HCT116 (cell line): ENCODE measurements around the gene LRRC4. TPM values are rescaled to one million over a fixed set of nuclear protein-coding genes. Genes with fewer than 3 reads are reported as not detected.

Source experiments
- ATAC-seq: fragments of 200-7000 bp; cut with Tn5 transposase; 2 replicates; pipeline ENCODE4 v1.9.1; 2020; ENCODE audit warnings: mild to moderate bottlenecking, moderate library complexity
- BruUV-seq: library from RNA; stranded (reverse); fragments of 400-500 nt; replicated peaks from 2 replicates; lab custom pipeline; 2021; lab: Mats Ljungman, UMichigan
- CTCF ChIA-PET: fragments of 300-600 bp; sonication (Branson Sonifier 250); formaldehyde crosslinking; loops from one replicate; lab custom pipeline; 2021; ENCODE audit warnings: antibody characterized with exemption; lab: Charles Lee
- POLR2A ChIA-PET: fragments of 300-600, 350-600 bp; sonication (Branson Sonifier 250); formaldehyde crosslinking; loops from one replicate; lab custom pipeline; 2021; ENCODE audit warnings: antibody characterized with exemption; lab: Charles Lee
- RAD21 ChIA-PET, 2 experiments: fragments of 300-600 bp; sonication (Branson Sonifier 250); formaldehyde crosslinking; loops; one replicate each; lab custom pipeline; 2023; ENCODE audit warnings: low total read pairs in 2 of 2; ENCODE audit not compliant: uncharacterized antibody in 2 of 2, unreplicated experiment in 2 of 2, low non-redundant PET in 1 of 2; lab: Charles Lee
- DNase-seq: peaks from one replicate; pipeline ENCODE4 v3.0.0-alpha.2; 2010; ENCODE audit warnings: low read depth, low spot score
- H2AFZ ChIP-seq: fragments of 200-600 bp; shearing (Covaris generic), sonication (generic); 2 replicates; pipeline ENCODE4 v1.6.1; 2017; ENCODE audit warnings: low read depth, mixed run types, mixed read lengths, antibody characterized with exemption, low read length; ENCODE audit not compliant: poor library complexity, severe bottlenecking
- H3K27ac ChIP-seq: 2 replicates; pipeline ENCODE4 v1.5.1; 2012; ENCODE audit warnings: low read depth, low read length
- H3K27me3 ChIP-seq: fragments of 200-600 bp; sonication (generic); 2 replicates; pipeline ENCODE4 v1.6.1; 2016; ENCODE audit warnings: mixed run types, low read length, mixed read lengths; ENCODE audit not compliant: insufficient read depth
- H3K36me3 ChIP-seq, 2 experiments: fragments of 200-500 bp in 1 of 2; fragments of 200-600 bp in 1 of 2; sonication (Bioruptor generic) in 1 of 2; sonication (generic) in 1 of 2; 2 replicates each; pipeline versions ENCODE4 v1.5.1 to v1.6.1; 2014 to 2016; ENCODE audit warnings: low read length in 2 of 2, inconsistent platforms in 1 of 2, mixed read lengths in 1 of 2, mixed run types in 1 of 2; ENCODE audit not compliant: insufficient read depth in 2 of 2, control insufficient read depth in 1 of 2
- H3K4me1 ChIP-seq, 2 experiments: fragments of 200-600 bp in 1 of 2; sonication (generic) in 1 of 2; 2 replicates each; pipeline versions ENCODE4 v1.5.1 to v1.6.1; 2012 to 2017; ENCODE audit warnings: low read length in 2 of 2, inconsistent platforms in 1 of 2, mild to moderate bottlenecking in 1 of 2, mixed read lengths in 1 of 2, mixed run types in 1 of 2, moderate library complexity in 1 of 2; ENCODE audit not compliant: insufficient read depth in 2 of 2, control insufficient read depth in 1 of 2
- H3K4me2 ChIP-seq: fragments of 200-600 bp; sonication (generic); 2 replicates; pipeline ENCODE4 v1.6.1; 2017; ENCODE audit warnings: mixed run types, low read length, mixed read lengths
- H3K4me3 ChIP-seq, 2 experiments: fragments of 200-600 bp in 1 of 2; sonication (generic) in 1 of 2; replicated peaks in 1 of 2; 2 replicates each; pipeline ENCODE4 v1.5.1; 2011 to 2016; ENCODE audit warnings: low read length in 2 of 2, control low read depth in 1 of 2, low read depth in 1 of 2, mild to moderate bottlenecking in 1 of 2, mixed read lengths in 1 of 2, mixed run types in 1 of 2
- H3K79me2 ChIP-seq: fragments of 200-600 bp; sonication (generic); 2 replicates; pipeline ENCODE4 v1.6.1; 2017; ENCODE audit warnings: mild to moderate bottlenecking, mixed run types, low read length, moderate library complexity, mixed read lengths; ENCODE audit not compliant: insufficient read depth
- H3K9ac ChIP-seq: fragments of 200-600 bp; sonication (generic); 2 replicates; pipeline ENCODE4 v1.6.1; 2016; ENCODE audit warnings: low read length, mixed read lengths
- H3K9me2 ChIP-seq: fragments of 200-600 bp; sonication (generic), shearing (Covaris generic); 2 replicates; pipeline ENCODE4 v1.6.1; 2017; ENCODE audit warnings: mixed run types, mild to moderate bottlenecking, moderate library complexity; ENCODE audit not compliant: insufficient read depth
- H3K9me3 ChIP-seq, 2 experiments: fragments of 200-500 bp in 1 of 2; fragments of 200-600 bp in 1 of 2; sonication (Bioruptor generic) in 1 of 2; sonication (generic) in 1 of 2; 2 replicates each; pipeline ENCODE4 v1.6.1; 2014 to 2017; ENCODE audit warnings: low read length in 2 of 2, mixed read lengths in 2 of 2, inconsistent platforms in 1 of 2, low read depth in 1 of 2, mild to moderate bottlenecking in 1 of 2, mixed run types in 1 of 2, moderate library complexity in 1 of 2; ENCODE audit not compliant: control insufficient read depth in 1 of 2, insufficient read depth in 1 of 2
- H4K20me1 ChIP-seq: fragments of 200-600 bp; sonication (generic), shearing (Covaris generic); 2 replicates; pipeline ENCODE4 v1.6.1; 2017; ENCODE audit warnings: mixed run types, mild to moderate bottlenecking, moderate library complexity; ENCODE audit not compliant: insufficient read depth
- EZH2phosphoT487 ChIP-seq: fragments of 200-600 bp; IDR thresholded peaks from 2 replicates; pipeline ENCODE4 v1.6.1; 2018; ENCODE audit warnings: antibody characterized with exemption, borderline replicate concordance
- JUND ChIP-seq: IDR thresholded peaks from 2 replicates; pipeline ENCODE4 v1.6.1; 2012
- POLR2A ChIP-seq: IDR thresholded peaks from 2 replicates; pipeline ENCODE4 v1.7.0; 2011; ENCODE audit warnings: borderline replicate concordance; ENCODE audit not compliant: insufficient read depth, insufficient read length; ENCODE audit errors: extremely low read depth
- SIN3A ChIP-seq: IDR thresholded peaks from 2 replicates; pipeline ENCODE4 v1.6.1; 2012; ENCODE audit warnings: low read depth
- intact Hi-C: fragments of 100-400 bp; cut with micrococcal nuclease; formaldehyde crosslinking; loops from 2 replicates; pipeline ENCODE4 v1.10.0; 2022
- total RNA-seq: library from RNA; stranded (reverse); gene quantifications from one replicate; pipeline ENCODE4 v1.2.1, GENCODE V29; 2021; ENCODE audit not compliant: unreplicated experiment

The LRRC4 gene
- total RNA-seq, 1 experiment from 2014 or later = not detected

- TF ChIP-seq EZH2phosphoT487 = no peak
- TF ChIP-seq SIN3A = no peak
- no peak for TF ChIP-seq POLR2A
- TF ChIP-seq, all 23 proteins: peak for 5
Measured at GRCh38 chr7:128020159-128020558, 11.1 kb downstream of the LRRC4 start (continued).

GRCh38 chr7:128019288-128019687 is 11.9 kb downstream of the LRRC4 start:
- ChIA-PET POLR2A (no interaction called here), RAD21 (no interaction called here), CTCF (interaction anchor here (1.3 to 3.1 kb wide), 3 partner anchors 11 to 190 kb away, joined by 3 to 9 read pairs (median 4); no protein-coding TSS in a partner anchor)
- no peak for TF ChIP-seq JUND
- no peaks in the 10 kb centered on the region for H3K27me3 ChIP-seq
- 0 out of 2 replicates have a peak, but pooled peaks cover 3% of the 10 kb centered on the region for H3K79me2 ChIP-seq
- H3K4me2 ChIP-seq = no peak overlapping the region
- peaks cover 0 to 37% of the 10 kb centered on the region in 2 experiments; a peak in 2 of 4 replicates for H3K4me1 ChIP-seq
- no peaks in the 10 kb centered on the region for H3K9me3 ChIP-seq
- 0 out of 4 replicates have a peak, but pooled peaks cover 0 to 4% of the 10 kb centered on the region in 2 experiments for H3K36me3 ChIP-seq
- no peaks in the 10 kb centered on the region for H3K9me2 ChIP-seq
- no peaks in the 10 kb centered on the region for H4K20me1 ChIP-seq
- ATAC-seq (no peak), DNase-seq (no peak)
- no peak overlapping the region for H3K9ac ChIP-seq
- intact Hi-C loops = no loop called here
- H3K27ac ChIP-seq = no peak overlapping the region
- no peak overlapping the region for H2AFZ ChIP-seq
- no peak overlapping the region for H3K4me3 ChIP-seq
- BruUV-seq = no TSS peak

GRCh38 chr7:128017862-128018845 is 13.1 kb downstream of the LRRC4 start:
- intact Hi-C loops = no loop called here
- BruUV-seq = no TSS peak
- CTCF ChIA-PET = interaction anchor here (0.9 to 3.1 kb wide), 2 partner anchors 9 to 191 kb away, joined by 3 to 9 read pairs; no protein-coding TSS in a partner anchor

More at GRCh38 chr7:128017862-128018845, 13.1 kb downstream of the LRRC4 start:
- Histone ChIP-seq H3K9me2 (no peaks in the 10 kb centered on the region), H3K9ac (no peak overlapping the region), H3K4me2 (no peak overlapping the region), H3K36me3 (0 out of 4 replicates have a peak, but pooled peaks cover 0 to 4% of the 10 kb centered on the region in 2 experiments), H3K4me3 (no peak overlapping the region), H3K79me2 (0 out of 2 replicates have a peak, but pooled peaks cover 3% of the 10 kb centered on the region), H3K27ac (no peak overlapping the region), H4K20me1 (no peaks in the 10 kb centered on the region), H3K9me3 (no peaks in the 10 kb centered on the region), H2AFZ (no peak overlapping the region), H3K4me1 (peaks cover 0 to 34% of the 10 kb centered on the region in 2 experiments; a peak in 2 of 4 replicates), H3K27me3 (no peaks in the 10 kb centered on the region)
- ATAC-seq (no peak), DNase-seq (no peak)
- ChIA-PET POLR2A (no interaction called here), RAD21 (no interaction called here)
- no peak for TF ChIP-seq JUND
